Measurements from ENCODE around the gene STAT5B. TPM values are rescaled to one million over a fixed set of nuclear protein-coding genes. Genes with fewer than 3 reads are reported as not detected.

The STAT5B gene
- total RNA-seq, 1 donor from 2014 or later: 23.1 TPM

- no peaks in the 10 kb centered on the region for H3K9me3 ChIP-seq (ENCODE audit: insufficient read depth, low read depth, low read length)
- no peaks in the 10 kb centered on the region for H3K4me1 ChIP-seq (ENCODE audit: insufficient read depth, low read length)
- H2AFZ ChIP-seq (ENCODE audit: low read depth, low read length): no peak overlapping the region
- no peak overlapping the region for H3K27ac ChIP-seq (ENCODE audit: low read depth, low read length)
- Mint-ChIP-seq H3K9me3 (ENCODE audit: unreplicated experiment) (peaks cover 2% of the 10 kb centered on the region), H3K4me1 (ENCODE audit: low read depth, unreplicated experiment) (peaks cover 10% of the 10 kb centered on the region), H3K4me3 (ENCODE audit: unreplicated experiment) (no peak overlapping the region), H3K27me3 (ENCODE audit: low read depth, unreplicated experiment) (peaks cover 39% of the 10 kb centered on the region), H3K27ac (ENCODE audit: unreplicated experiment) (no peak overlapping the region), H3K36me3 (ENCODE audit: low read depth, unreplicated experiment) (peaks cover 6% of the 10 kb centered on the region)
- no peak overlapping the region for H3K9ac ChIP-seq (ENCODE audit: low read length)
- H3K27me3 ChIP-seq (ENCODE audit: insufficient read depth, low read length): no peaks in the 10 kb centered on the region
- H3K4me2 ChIP-seq (ENCODE audit: low read length): no peak overlapping the region
- TF ChIP-seq EZH2 (IDR thresholded peaks at IDR 0.05; ENCODE audit: insufficient read depth, low read length): no peak
- TF ChIP-seq, protein P1, sequence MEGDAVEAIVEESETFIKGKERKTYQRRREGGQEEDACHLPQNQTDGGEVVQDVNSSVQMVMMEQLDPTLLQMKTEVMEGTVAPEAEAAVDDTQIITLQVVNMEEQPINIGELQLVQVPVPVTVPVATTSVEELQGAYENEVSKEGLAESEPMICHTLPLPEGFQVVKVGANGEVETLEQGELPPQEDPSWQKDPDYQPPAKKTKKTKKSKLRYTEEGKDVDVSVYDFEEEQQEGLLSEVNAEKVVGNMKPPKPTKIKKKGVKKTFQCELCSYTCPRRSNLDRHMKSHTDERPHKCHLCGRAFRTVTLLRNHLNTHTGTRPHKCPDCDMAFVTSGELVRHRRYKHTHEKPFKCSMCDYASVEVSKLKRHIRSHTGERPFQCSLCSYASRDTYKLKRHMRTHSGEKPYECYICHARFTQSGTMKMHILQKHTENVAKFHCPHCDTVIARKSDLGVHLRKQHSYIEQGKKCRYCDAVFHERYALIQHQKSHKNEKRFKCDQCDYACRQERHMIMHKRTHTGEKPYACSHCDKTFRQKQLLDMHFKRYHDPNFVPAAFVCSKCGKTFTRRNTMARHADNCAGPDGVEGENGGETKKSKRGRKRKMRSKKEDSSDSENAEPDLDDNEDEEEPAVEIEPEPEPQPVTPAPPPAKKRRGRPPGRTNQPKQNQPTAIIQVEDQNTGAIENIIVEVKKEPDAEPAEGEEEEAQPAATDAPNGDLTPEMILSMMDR (IDR thresholded peaks at IDR 0.05; ENCODE audit: insufficient read depth, low read depth, low read length): no peak
- DNase-seq (ENCODE audit: low read depth) (no peak), FAIRE-seq (no peak)
- H3K36me3 ChIP-seq (ENCODE audit: insufficient read depth, low read length): no peaks in the 10 kb centered on the region
- H3K4me3 ChIP-seq (ENCODE audit: insufficient read depth, low read depth, low read length): no peak overlapping the region
- H4K20me1 ChIP-seq (ENCODE audit: insufficient read depth, low read length): no peaks in the 10 kb centered on the region
- H3K79me2 ChIP-seq (ENCODE audit: insufficient read depth, low read length): no peaks in the 10 kb centered on the region
Observed at GRCh38 chr17:42289611-42290181, 13.5 kb upstream of the STAT5B start.

GRCh38 chr17:42288803-42289610, 12.8 kb upstream of the STAT5B start:
- H3K27me3 Mint-ChIP-seq (ENCODE audit: low read depth, unreplicated experiment): peaks cover 37% of the 10 kb centered on the region
- H3K4me3 Mint-ChIP-seq (ENCODE audit: unreplicated experiment): no peak overlapping the region
- Histone ChIP-seq H3K36me3 (ENCODE audit: insufficient read depth, low read length) (no peaks in the 10 kb centered on the region), H4K20me1 (ENCODE audit: insufficient read depth, low read length) (no peaks in the 10 kb centered on the region), H3K4me1 (ENCODE audit: insufficient read depth, low read length) (no peaks in the 10 kb centered on the region), H3K27ac (ENCODE audit: low read depth, low read length) (no peak overlapping the region), H3K4me3 (ENCODE audit: insufficient read depth, low read depth, low read length) (no peak overlapping the region), H3K9ac (ENCODE audit: low read length) (peak overlapping the region; percentile 54), H3K27me3 (ENCODE audit: insufficient read depth, low read length) (no peaks in the 10 kb centered on the region), H2AFZ (ENCODE audit: low read depth, low read length) (no peak overlapping the region), H3K79me2 (ENCODE audit: insufficient read depth, low read length) (no peaks in the 10 kb centered on the region), H3K4me2 (ENCODE audit: low read length) (peak overlapping the region; percentile 82), H3K9me3 (ENCODE audit: insufficient read depth, low read depth, low read length) (no peaks in the 10 kb centered on the region)
- H3K27ac Mint-ChIP-seq (ENCODE audit: unreplicated experiment): no peak overlapping the region
- FAIRE-seq: no peak
- H3K4me1 Mint-ChIP-seq (ENCODE audit: low read depth, unreplicated experiment): peaks cover 10% of the 10 kb centered on the region
- H3K9me3 Mint-ChIP-seq (ENCODE audit: unreplicated experiment): peaks cover 2% of the 10 kb centered on the region
- peaks cover 5% of the 10 kb centered on the region for H3K36me3 Mint-ChIP-seq (ENCODE audit: low read depth, unreplicated experiment)
- DNase-seq (ENCODE audit: low read depth): no peak
- TF ChIP-seq EZH2 (IDR thresholded peaks at IDR 0.05; ENCODE audit: insufficient read depth, low read length): no peak
- TF ChIP-seq, protein P1 (IDR thresholded peaks at IDR 0.05; ENCODE audit: insufficient read depth, low read depth, low read length): no peak

Data from astrocyte (in vitro differentiated cells and primary cell).